ENCODE data around the gene MASP2.

DNA sequence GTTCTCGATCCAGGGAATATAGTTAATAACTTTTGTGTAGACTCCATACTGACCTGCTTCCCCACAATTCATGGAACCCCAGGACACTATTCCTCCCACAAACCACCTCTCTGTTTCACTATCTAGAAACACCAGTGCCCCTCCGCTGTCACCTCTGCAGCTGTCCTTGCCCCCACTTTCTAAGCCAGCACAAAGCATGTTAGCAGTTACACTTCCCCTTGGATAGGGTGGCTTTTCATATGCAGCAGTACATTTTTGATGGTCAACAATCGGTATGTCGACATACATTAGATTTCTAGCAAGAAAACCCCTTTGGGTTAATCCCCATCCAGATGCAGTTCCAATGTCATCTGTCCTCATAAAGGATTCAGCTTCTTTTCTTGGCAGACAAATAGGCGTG lies 20.1 kb downstream of the MASP2 start:
- TF ChIP-seq, protein P1, sequence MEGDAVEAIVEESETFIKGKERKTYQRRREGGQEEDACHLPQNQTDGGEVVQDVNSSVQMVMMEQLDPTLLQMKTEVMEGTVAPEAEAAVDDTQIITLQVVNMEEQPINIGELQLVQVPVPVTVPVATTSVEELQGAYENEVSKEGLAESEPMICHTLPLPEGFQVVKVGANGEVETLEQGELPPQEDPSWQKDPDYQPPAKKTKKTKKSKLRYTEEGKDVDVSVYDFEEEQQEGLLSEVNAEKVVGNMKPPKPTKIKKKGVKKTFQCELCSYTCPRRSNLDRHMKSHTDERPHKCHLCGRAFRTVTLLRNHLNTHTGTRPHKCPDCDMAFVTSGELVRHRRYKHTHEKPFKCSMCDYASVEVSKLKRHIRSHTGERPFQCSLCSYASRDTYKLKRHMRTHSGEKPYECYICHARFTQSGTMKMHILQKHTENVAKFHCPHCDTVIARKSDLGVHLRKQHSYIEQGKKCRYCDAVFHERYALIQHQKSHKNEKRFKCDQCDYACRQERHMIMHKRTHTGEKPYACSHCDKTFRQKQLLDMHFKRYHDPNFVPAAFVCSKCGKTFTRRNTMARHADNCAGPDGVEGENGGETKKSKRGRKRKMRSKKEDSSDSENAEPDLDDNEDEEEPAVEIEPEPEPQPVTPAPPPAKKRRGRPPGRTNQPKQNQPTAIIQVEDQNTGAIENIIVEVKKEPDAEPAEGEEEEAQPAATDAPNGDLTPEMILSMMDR (IDR thresholded peaks at IDR 0.05; ENCODE audit: low read depth, low read length, poor library complexity, severe bottlenecking): no peak
- TF ChIP-seq EZH2phosphoT487 (IDR thresholded peaks at IDR 0.05; ENCODE audit: borderline replicate concordance, low read length): no peak
